Neural crest cell (in vitro differentiated cells): ENCODE results near the gene KLHL40. TPM values are rescaled to one million over a fixed set of nuclear protein-coding genes. Genes with fewer than 3 reads are reported as not detected.

Experiments used
- DNase-seq: peaks from one replicate; pipeline ENCODE4 v3.0.0; 2021; ENCODE audit warnings: low read depth, mixed read lengths, low spot score
- H3K27ac Mint-ChIP-seq: one replicate; pipeline ENCODE4 v1.8.0; 2021; ENCODE audit warnings: mild to moderate bottlenecking, mixed read lengths; ENCODE audit not compliant: unreplicated experiment
- H3K27me3 Mint-ChIP-seq: 2 replicates; pipeline ENCODE4 v1.8.0; 2021; ENCODE audit warnings: low read depth, mild to moderate bottlenecking, mixed read lengths
- H3K36me3 Mint-ChIP-seq: 2 replicates; pipeline ENCODE4 v1.8.0; 2021; ENCODE audit warnings: low read depth, mild to moderate bottlenecking, mixed read lengths
- H3K4me1 Mint-ChIP-seq: 2 replicates; pipeline ENCODE4 v1.8.0; 2021; ENCODE audit warnings: mixed read lengths
- H3K4me3 Mint-ChIP-seq: one replicate; pipeline ENCODE4 v1.8.0; 2021; ENCODE audit warnings: mild to moderate bottlenecking, mixed read lengths
- H3K9me3 Mint-ChIP-seq: 2 replicates; pipeline ENCODE4 v1.8.0; 2021; ENCODE audit warnings: mixed read lengths
- CTCF ChIP-seq: fragments of 200-600 bp; sonication (generic); conservative IDR thresholded peaks from 2 replicates; pipeline ENCODE4 v1.5.0; 2021; ENCODE audit warnings: antibody characterized with exemption, mild to moderate bottlenecking
- total RNA-seq: library from RNA; stranded (reverse); gene quantifications from 2 replicates; pipeline ENCODE4 v1.2.1, GENCODE V29; 2021

The KLHL40 gene
- total RNA-seq, 1 donor from 2014 or later = not detected

GRCh38 chr3:42652251-42652610 lies 33.1 kb upstream of the KLHL40 start:
- DNase-seq = no peak
- no peaks in the 10 kb centered on the region for H3K9me3 Mint-ChIP-seq
- H3K4me1 Mint-ChIP-seq = peaks cover 25% of the 10 kb centered on the region
- H3K27ac Mint-ChIP-seq = peak overlapping the region; percentile 20
- H3K4me3 Mint-ChIP-seq = peak overlapping the region; percentile 89
- H3K27me3 Mint-ChIP-seq = no peaks in the 10 kb centered on the region
- TF ChIP-seq CTCF = no peak
- peaks cover 8% of the 10 kb centered on the region for H3K36me3 Mint-ChIP-seq

GRCh38 chr3:42652611-42653302 lies 32.6 kb upstream of the KLHL40 start:
- DNase-seq = no peak
- peak overlapping the region; percentile 89 for H3K4me3 Mint-ChIP-seq
- H3K36me3 Mint-ChIP-seq = peaks cover 8% of the 10 kb centered on the region
- no peak for TF ChIP-seq CTCF
- no peak overlapping the region for H3K27ac Mint-ChIP-seq
- H3K9me3 Mint-ChIP-seq = no peaks in the 10 kb centered on the region
- H3K4me1 Mint-ChIP-seq = peaks cover 25% of the 10 kb centered on the region
- no peaks in the 10 kb centered on the region for H3K27me3 Mint-ChIP-seq

- no peak overlapping the region for H3K27ac Mint-ChIP-seq
- DNase-seq = no peak
- H3K27me3 Mint-ChIP-seq = no peaks in the 10 kb centered on the region
Observed at GRCh38 chr3:42653303-42653559, 32.1 kb upstream of the KLHL40 start.

GRCh38 chr3:42653560-42654330 lies 31.6 kb upstream of the KLHL40 start, which contains the start of gene ZBTB47:
ZBTB47 (plus strand) TSS chr3:42653697; CDS start chr3:42658356, 4,659 bp downstream.
- no peak for DNase-seq
- H3K27ac Mint-ChIP-seq = no peak within 1 kb of the TSS

More at GRCh38 chr3:42653303-42653559, 32.1 kb upstream of the KLHL40 start:
- Mint-ChIP-seq H3K4me3 (peak overlapping the region; percentile 89), H3K36me3 (peaks cover 8% of the 10 kb centered on the region), H3K4me1 (peaks cover 21% of the 10 kb centered on the region), H3K9me3 (no peaks in the 10 kb centered on the region)
- no peak for TF ChIP-seq CTCF

More at GRCh38 chr3:42653560-42654330, 31.6 kb upstream of the KLHL40 start, which contains the start of gene ZBTB47:
- Mint-ChIP-seq H3K27me3 (no peaks in the 10 kb centered on the region), H3K9me3 (no peaks in the 10 kb centered on the region), H3K4me3 (peak within 1 kb of the TSS; percentile 89), H3K36me3 (peaks cover 7% of the 10 kb centered on the region), H3K4me1 (peaks cover 20% of the 10 kb centered on the region)
- no peak for TF ChIP-seq CTCF
